PC-9 (cell line): Measurements from ENCODE around the gene RGS7.

Experiments
- CTCF ChIP-seq: fragments of 200-600 bp; sonication (generic); conservative IDR thresholded peaks from 2 replicates; pipeline ENCODE4 v1.6.1; 2017; ENCODE audit warnings: mixed run types, antibody characterized with exemption, mild to moderate bottlenecking, moderate library complexity
- EZH2 ChIP-seq: fragments of 200-600 bp; sonication (generic); IDR thresholded peaks from 2 replicates; pipeline ENCODE4 v1.8.0; 2017; ENCODE audit warnings: antibody characterized with exemption, low read depth

GRCh38 chr1:241161188-241161689 lies 195.8 kb downstream of the RGS7 start:
- TF ChIP-seq CTCF (no peak), EZH2 (no peak)
